GM21737 (cell line): ENCODE data around the gene TENM3.

Experiments used
- ATAC-seq: cut with Tn5 transposase; IDR thresholded peaks from one replicate; pipeline ENCODE4 v1.9.1; 2021; ENCODE audit warnings: mild to moderate bottlenecking, moderate library complexity; ENCODE audit not compliant: unreplicated experiment

TENM3 gene

DNA sequence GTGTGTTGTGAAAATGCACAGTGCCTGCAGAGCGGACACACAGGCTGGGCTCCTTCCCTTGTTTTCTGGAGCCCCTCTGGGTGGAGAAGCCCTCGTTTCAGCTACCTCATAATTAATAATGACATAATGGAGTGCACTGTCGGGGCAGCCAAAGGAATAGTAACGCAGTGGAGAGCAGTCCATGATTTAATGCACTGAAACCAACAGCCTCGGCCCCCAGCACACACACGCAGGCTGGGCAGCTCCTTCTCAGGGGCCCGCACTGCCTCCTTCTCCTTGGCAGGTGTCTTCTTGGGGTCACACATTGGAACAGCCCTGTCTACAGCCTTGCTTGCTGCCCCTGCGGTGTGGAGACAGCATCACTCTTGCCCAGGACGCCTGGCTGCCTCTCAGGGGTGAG is 584.8 kb downstream of the TENM3 start:
- ATAC-seq = no peak

DNA sequence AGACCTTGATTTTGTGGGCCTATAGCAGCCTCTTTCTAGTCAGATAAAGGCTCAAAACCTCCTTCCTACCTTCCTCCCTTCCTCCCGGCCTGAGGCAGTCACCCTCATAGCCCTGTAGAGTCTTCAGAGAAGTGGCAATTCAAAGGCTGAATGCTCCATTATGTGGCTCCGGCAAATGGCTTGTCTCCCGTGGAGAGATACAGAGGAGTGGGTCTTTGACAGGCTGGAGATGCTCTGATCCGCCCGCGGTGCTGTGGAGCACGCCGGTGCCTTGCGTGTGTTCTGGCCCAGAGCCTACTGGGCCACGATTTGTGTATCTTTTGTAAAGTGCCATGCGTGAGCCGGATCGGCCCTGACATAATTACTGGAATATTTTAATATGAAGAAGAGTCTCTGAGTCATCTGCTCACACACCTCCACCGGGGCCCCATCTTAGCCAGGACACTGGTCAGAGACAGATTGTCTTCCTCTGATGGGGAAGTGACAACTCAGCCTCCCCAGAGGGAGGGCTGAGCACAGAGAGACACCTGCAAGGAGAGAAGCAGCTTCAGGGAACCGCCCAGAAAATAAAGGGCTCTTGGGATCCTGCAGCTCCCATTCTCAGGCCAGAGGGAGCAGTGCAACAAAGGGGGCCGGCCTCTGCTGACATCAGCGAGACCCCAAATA is 585.3 kb downstream of the TENM3 start:
- no peak for ATAC-seq

DNA sequence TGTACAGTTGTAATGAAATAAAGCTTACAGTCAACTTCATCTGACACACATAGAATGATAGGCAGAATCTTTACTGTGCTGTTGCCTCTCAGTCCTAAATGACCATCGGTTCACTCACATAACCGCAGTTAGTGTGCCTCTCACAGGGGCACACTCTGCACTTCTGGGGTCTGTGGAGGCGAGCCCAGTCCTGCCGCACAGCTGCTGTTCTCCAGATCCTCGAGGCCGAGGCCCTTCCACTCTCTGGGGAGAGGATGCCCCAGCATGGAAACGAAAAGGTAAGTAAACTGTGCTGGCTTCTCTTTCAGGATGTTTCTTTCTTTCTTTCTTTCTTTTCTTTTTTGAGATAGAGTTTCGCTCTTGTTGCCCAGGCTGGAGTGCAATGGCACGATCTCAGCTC is 586.0 kb downstream of the TENM3 start:
- no peak for ATAC-seq

DNA sequence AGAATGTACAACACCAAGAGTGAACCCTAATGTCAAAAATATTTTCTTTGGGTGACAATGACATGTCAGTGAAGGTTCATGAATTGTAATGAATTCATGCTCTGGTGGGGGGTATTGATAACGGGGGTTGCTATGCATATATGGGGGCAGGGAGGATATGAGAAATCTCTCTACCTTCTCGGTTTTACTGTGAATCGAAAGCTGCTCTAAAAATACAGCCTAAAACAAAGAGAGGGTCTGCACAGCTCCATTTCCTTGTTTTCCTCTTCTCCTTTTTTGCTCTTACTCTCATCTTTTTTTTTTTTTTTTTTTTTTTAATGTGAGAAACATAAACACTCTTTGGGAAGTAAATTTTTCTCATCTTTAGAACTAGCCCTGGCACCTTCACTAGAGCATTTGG is 588.2 kb downstream of the TENM3 start:
- no peak for ATAC-seq

DNA sequence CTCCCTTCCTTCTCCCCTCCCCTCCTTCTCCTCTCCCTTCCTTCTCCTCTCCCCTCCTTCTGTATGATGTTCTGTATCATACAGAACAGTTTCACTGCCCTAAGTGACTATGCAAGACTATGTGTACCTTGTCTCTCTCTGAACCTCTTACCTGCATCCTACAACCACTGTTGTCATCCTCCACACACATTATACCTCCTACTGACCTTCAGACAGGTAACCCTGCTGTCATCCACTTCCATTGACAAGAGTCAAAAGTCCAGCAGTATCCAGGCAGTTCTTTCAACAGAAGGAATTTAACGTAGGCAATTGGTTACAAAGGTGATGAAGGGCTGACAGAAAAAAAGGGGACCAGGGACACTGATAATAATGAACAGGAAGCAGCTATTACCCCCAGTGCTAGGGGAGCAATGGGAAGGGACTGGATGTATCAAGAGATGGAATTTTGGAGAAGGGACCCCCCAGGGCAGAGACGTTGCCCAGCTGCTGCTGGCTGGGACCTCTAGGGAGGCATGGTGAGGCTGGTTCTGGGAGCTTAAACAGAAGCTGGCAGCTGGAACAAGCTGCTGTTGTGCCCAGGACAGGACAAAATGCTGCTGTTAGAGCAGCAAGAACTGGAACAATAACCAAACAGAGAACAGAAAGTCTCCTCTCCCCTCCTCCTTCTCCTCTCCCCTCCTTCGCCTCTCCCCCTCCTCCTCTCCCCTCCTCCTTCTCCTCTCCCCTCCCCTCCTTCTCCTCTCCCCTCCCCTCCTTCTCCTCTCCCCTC is 589.3 kb downstream of the TENM3 start:
- ATAC-seq = no peak

DNA sequence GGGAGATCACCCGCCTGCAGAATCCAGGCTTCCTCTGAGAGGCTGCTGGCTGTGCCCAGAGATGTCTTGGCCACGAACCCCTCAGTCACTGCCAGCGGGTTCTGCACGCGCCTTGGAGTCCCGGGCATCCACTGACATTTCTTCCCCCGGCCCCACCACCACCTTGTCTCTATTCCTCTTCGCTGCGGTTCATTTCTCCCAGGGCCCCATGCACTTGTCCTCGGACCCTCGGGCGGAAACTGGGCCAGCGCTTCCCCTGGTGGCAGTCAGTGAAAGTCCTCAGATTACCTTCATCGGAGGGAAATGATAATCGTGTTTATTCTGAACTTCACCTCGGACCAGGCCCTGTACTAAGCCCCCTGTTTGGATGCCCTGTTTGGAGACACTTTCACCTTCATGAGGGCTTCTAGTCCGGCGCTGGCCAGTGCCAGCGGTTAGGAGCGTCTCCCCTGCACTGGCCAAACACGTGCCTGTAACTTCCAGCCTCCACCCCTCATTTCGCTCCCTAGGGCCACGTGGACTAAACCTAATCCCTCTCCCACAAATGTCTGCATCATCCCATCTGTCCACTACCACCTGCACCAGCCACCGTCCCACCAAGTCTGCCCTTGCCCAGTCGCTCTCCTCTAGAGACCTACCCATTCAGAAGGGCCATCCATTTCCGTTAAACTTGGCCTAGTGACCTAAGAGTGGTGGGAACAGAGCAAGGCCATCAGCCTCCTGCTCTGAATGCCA is 592.0 kb downstream of the TENM3 start:
- no peak for ATAC-seq

DNA sequence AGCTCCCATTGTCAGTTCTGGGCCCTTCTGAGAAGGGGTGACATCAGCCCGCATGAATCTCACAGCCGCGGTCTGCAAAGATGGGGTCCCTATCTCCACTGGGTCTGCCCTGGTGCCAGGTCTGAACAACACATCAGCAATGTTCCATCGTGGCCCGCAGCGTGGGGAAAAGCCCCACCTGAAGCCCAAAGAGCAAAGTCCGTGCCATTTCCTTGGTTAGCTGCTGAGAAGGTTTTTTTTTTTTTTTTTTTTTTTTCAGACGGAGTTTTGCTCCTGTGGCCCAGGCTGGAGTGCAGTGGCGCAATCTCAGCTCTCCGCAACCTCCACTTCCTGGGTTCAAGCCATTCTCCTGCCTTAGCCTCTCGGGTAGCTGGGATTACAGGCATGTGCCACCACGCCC is 594.6 kb downstream of the TENM3 start:
- no peak for ATAC-seq

DNA sequence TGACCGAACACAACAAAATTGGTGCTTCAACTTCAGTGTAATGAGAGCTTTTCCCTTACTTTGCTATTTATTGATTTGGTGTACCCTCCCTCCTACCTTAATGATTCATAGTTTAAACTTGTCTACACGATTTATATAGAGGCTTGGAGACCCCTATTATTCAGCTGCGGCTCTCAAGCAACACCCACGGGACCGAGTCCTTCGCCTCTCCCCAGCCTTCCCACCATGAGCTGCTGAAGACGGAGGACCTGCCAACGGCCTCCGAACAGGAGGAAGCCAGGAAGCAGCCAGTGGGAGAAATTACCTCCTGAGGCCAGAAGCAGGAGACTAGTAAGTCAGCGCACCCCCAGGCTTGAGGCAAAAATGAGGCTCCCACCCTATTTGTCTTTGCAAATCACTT is 595.3 kb downstream of the TENM3 start:
- ATAC-seq = no peak

DNA sequence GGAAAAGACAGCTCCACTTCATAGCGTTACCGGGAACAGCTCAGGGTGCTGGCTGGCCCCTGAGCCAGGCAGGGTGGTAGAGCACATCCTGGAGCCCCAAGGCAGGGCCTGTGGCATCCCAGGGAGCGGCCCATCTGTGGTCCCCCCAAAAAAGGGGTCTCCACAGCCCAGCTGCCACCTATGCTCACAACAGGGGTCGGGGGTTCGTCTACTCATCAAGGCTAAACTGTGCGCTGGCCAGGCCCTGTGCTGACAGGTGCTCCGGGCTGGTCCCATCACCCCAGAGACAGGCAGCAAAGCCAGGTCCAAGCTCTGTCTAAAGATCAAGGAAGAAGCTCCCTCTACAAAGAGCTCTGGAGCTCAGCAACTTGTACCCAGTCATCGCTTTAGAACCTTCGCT is 596.1 kb downstream of the TENM3 start:
- ATAC-seq = no peak

DNA sequence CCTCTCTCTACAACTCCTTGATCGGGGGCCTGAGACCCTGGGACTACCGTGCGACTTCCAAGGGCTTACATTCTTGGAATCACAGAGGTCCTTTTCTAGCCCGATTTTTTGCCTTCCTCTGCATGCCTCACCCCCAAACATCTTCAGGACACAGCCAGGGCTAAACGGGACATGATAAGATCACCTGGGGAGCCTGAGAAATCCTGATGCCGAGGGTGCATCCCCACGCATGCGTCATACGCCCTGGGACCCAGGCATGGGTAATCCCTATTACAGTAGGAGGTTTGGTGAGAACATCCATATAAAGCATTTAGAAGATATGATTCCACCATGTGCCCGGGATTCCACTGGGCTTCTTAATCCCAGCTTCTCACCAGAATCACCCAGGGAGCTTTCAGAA is 596.9 kb downstream of the TENM3 start:
- ATAC-seq = no peak

DNA sequence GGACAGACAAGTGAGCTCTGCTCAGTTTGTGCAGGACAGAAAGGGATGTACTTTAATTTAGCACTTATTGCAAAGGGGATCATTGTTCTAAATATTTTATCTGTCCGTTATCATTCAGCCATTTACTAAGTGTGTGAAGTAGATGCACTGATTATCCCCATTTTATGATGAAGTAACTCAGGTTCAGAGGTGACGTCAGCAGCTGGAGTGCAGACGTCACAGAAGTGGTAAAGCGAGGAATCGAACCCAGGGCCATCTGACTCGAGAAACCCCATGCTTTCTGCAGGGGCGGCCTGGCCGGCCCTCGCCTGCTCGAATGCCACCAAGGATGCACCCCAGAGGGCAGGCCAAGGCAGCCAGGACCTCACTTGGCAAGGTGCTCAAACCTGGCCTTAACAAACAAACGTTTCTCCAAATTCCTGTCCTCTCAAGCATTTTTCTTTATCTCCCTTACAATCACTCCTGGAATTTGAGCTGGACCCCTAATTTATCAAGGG is 599.0 kb downstream of the TENM3 start:
- no peak for ATAC-seq

DNA sequence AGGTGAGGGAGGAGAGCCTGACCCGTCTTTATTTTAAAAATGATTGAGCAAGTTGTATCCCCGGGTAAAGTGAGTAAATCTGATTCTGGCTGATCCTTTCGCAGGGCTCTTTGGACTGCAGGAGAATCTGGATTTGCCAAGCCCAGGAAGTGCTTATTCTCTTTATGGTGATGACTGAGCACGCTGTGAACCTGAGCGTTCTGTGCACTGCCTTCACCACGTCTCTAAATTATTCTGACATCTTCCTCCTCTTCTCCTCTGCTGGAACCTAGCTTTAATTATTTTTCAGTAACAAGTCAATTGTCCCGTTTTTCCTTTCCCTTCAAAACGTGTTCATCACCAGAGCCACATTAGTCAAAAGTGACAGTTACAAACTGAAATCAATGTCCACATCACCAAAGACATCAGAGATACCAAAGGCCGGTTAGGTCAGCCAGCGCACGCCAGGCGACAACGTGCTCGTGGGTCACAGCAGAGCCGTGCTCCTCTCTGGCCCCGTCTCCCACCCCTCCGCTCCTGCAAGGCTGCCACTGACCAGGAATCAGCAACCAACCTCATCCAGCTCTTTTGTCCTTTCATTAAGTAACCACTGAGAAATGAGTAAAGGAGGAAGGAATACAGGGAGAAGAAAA is 599.7 kb downstream of the TENM3 start:
- no peak for ATAC-seq

DNA sequence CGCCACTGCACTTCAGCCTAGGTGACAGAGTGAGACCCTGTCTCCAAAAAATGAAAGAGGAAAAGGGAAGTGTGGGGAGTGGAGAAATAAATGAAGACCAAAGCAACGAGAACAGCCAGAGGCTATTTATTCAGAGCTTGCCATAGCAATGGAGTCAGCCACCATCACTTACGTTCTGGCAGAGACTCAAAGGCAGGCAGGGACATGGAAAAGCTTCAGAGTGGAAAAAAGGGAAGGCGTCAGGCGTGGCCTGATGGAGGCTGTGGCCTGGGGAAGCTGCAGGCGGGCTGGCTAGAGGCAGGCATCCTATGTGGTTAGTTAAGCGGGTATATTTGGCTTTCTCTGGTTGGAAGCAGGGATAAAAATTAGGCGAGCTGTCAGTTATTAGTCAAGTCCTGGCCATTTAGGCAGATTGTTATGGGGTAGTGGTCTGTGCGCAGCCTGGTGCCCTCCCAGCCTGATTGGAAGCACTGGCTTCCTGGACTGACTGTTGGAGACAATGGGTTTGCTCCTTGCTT is 600.7 kb downstream of the TENM3 start:
- ATAC-seq = no peak

DNA sequence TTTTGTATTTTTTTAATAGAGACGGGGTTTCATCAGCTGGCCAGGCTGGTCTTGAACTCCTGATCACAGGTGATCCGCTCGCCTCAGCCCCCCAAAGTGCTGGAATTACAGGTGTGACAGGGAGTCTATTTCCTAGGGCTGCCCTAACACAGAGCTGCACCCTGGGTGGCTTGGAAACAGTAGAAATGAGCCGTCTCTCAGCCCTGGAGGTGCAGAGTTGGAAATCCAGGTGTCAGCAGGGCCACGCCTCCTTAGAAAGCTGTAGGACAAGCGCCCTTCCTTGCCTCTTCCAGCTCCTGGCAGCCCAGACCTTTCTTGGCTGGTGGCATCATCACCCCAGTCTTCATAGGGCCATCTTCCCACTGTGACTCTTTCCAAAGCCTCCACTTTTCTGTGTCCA is 602.4 kb downstream of the TENM3 start:
- ATAC-seq = no peak

DNA sequence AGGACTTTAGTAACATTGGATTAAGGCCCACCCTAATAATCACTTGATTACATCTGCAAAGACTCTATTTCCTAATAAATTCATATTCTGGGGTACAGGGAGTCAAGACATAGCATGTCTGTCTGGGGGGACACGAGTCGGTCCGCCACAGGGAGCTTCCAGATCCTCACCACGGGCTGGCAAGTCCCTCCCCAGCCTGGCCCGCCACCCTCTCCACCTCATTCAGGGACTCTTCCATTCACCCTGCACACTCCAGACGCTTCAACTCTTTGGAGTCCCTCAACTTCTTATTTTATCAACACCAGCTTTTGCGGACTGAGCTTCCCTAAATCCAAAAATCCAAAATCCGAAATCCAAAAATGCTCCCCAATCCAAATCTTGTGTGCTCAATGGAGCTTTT is 602.8 kb downstream of the TENM3 start:
- no peak for ATAC-seq

DNA sequence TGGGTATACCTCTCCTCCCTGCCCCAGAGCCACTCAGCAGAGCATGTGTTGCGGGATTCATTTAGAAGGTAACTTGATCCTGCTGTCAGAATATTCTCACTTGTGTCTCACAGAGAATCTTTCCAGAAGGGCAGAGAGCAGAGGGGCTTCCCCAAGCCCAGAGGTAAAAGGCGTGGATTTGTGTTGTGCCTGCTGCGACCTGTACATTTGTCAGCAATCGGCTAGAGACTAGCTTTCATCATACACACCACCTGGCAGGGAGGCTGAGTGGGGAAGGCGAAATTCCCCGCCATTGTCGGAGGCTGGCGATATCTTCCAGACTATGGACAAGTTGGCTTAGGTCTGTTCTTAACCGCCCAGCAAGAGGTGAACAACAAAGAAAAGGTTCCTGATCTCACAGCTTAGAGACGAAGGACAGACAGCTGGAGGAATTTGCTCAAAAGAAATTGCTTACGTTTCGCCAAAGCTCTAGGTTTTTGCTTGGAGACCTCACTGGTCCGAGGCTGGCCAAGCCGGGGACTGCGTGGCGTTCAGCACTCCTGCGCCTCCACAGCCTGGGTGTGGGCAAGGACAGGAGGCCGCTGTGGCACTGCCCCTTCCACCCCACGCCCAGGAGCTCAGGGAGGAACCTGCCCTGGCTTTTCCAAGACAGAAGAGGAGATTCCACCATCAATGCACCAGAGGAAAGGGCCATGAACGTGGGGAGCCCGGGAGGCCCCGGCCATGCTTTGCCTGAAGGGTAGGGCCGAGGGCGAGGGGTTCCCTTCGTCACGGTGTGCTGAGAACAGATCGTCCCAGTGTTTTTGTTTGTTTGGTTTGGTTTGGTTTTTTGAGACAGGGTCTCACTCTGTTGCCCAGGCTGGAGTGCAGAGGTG is 604.6 kb downstream of the TENM3 start:
- no peak for ATAC-seq

DNA sequence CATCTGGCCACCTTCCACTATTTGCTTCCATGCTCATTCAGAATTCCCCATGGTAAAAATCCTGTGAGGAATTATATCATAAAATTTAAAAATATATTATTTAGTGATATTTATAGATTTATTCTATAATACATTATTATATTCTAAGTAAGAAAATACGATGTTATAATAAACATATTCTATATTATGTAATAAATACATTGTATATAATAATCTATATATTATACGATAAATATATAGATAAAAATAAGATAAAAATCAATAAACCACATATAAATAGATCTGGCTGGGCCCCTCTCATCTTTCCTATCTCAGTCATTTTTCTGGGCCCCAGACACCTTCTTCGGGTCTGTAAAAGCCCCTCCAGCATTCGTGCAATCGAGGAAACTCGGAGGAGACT is 605.5 kb downstream of the TENM3 start:
- ATAC-seq = no peak
